ENCODE data around the gene RBM44.

RBM44 gene

DNA sequence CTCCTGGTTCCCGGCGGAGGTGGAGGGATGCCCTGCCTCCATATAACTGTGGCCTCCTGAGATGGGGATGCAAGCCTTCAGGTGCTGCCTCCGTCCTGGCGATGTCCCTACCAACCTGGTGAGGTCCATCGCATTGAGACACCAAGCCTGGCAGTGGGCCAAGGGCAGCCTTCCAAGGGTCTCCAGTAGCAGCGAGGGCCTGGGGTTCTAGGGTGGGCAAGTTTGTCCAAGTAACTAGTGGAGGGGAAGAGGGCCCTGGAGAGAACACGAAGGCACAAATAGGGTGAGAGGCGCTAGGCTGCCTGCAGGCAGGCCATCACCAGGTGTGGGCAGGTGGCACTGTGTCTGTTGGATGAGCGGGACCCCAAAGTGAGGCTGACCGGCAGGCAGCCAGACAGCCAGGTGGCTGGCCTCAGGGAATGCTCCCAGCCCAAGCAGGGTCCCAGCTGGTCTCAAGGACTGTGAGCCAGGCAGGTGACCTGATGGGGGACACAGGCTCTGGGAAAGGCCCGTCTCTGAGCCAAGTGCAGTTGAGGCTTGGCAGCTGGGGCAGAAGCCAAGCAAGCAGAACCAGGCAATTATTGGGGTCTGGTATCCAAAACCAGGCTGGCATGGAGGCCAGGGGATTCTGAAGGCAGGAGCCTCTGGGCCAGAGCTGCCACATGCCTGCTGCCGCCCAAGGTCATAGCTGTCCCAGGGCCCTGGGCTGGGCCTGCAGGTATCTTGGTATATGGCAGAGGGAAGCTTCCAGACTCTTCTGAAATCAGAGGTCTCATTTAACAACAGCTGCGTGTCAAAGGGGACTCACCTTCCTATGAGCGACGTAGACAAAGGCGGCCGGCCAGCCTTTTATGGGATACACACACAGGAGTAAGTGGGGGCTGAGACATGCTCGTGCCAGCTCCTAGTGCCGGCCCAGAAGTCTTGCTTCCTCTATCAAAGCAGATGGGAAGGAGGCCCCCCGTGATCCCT, 84.2 kb downstream of the RBM44 start:
- no peak for DNase-seq (ENCODE audit: low read depth)
- TF ChIP-seq, protein P1, sequence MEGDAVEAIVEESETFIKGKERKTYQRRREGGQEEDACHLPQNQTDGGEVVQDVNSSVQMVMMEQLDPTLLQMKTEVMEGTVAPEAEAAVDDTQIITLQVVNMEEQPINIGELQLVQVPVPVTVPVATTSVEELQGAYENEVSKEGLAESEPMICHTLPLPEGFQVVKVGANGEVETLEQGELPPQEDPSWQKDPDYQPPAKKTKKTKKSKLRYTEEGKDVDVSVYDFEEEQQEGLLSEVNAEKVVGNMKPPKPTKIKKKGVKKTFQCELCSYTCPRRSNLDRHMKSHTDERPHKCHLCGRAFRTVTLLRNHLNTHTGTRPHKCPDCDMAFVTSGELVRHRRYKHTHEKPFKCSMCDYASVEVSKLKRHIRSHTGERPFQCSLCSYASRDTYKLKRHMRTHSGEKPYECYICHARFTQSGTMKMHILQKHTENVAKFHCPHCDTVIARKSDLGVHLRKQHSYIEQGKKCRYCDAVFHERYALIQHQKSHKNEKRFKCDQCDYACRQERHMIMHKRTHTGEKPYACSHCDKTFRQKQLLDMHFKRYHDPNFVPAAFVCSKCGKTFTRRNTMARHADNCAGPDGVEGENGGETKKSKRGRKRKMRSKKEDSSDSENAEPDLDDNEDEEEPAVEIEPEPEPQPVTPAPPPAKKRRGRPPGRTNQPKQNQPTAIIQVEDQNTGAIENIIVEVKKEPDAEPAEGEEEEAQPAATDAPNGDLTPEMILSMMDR (IDR thresholded peaks at IDR 0.05; ENCODE audit: low read depth, low read length, missing control alignments): no peak
- no peak overlapping the region for H3K4me3 ChIP-seq (ENCODE audit: low read depth, low read length)

DNA sequence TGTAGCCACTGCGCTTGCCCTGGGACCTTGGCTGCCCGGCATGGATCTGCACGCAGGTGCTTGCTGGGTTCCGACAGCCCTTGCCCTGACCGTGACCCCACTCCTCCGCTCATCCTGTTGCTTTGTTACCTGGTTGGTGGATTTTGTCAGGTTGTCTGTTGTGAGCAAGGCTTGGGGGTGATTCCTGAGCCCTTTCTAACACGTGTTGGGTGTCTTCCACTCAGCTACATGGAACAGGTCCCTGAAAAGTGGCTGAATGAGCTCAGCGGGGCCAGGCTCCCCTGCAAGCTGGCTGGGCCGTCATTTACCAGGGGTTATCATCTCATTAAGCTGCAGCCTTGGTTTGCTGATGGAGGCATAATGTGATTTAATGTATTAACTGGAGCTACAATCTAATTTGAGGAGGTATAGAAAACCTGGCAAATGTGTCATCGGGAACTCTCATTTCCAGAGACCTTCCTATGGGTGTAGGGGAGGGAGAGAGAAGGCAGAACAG, 85.4 kb downstream of the RBM44 start:
- TF ChIP-seq, protein P1 (IDR thresholded peaks at IDR 0.05; ENCODE audit: low read depth, low read length, missing control alignments): no peak
- DNase-seq (ENCODE audit: low read depth): no peak
- no peak overlapping the region for H3K4me3 ChIP-seq (ENCODE audit: low read depth, low read length)

DNA sequence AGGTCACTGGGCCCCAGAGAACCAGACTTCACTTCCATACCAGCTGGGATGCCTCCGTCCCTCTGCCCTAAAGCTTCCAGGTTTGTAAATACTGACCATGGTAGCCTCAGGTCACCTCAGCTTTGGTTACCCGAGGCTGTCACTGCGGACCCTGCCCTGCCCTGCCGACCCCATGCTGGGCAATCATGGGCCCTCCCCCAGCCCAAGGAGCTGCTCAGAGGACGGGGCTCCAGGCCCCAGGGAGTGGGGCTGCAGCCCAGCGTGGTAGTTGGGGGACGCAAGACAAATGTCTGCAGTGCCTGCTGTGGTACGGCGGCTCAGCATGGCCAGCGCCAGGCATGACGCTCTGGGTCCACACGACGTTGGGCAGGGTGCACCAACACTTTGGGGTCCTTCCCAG, 86.1 kb downstream of the RBM44 start:
- TF ChIP-seq, protein P1 (IDR thresholded peaks at IDR 0.05; ENCODE audit: low read depth, low read length, missing control alignments): no peak
- no peak for DNase-seq (ENCODE audit: low read depth)
- no peak overlapping the region for H3K4me3 ChIP-seq (ENCODE audit: low read depth, low read length)

DNA sequence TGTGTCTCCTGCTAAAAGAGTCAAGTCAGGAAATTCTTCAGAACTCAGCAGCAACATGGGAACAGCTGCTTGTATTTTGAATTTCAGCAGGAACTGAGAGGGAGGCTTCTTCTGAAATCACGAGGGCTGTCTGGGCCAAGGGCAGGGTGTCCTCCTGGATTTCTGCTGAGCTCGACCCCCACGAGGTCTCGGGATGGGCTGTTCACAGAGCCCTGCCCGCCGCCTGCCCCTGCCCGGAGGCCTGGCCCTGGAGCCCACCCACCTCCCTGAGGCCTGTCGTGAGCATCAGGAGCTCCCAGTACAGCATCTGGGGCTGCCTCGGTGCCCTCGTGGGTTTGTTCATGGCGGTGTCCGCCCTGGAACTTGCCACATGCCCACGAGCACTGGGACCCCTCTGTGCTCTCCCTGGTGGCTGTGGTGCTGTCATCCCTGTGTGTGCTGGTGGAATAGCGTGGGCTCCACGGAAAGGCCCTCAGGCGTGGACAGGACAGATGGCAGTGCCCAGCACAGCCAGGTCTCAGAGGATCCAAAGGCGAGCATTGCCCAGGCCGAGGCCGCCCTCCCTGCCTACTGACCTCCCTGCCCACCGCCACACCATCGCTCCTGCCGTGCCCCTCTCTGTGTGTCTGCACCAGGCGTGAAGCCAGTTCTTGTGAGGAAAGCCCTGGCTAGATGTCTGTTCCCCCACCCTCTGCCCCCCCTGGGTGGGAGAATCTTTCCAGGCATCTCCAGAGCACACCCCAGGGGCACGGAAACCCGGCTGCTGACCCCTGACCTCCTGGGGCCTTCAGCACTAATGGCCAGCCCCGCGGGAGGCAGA, 86.7 kb downstream of the RBM44 start:
- DNase-seq (ENCODE audit: low read depth): no peak
- H3K4me3 ChIP-seq (ENCODE audit: low read depth, low read length): no peak overlapping the region
- TF ChIP-seq, protein P1 (IDR thresholded peaks at IDR 0.05; ENCODE audit: low read depth, low read length, missing control alignments): no peak

DNA sequence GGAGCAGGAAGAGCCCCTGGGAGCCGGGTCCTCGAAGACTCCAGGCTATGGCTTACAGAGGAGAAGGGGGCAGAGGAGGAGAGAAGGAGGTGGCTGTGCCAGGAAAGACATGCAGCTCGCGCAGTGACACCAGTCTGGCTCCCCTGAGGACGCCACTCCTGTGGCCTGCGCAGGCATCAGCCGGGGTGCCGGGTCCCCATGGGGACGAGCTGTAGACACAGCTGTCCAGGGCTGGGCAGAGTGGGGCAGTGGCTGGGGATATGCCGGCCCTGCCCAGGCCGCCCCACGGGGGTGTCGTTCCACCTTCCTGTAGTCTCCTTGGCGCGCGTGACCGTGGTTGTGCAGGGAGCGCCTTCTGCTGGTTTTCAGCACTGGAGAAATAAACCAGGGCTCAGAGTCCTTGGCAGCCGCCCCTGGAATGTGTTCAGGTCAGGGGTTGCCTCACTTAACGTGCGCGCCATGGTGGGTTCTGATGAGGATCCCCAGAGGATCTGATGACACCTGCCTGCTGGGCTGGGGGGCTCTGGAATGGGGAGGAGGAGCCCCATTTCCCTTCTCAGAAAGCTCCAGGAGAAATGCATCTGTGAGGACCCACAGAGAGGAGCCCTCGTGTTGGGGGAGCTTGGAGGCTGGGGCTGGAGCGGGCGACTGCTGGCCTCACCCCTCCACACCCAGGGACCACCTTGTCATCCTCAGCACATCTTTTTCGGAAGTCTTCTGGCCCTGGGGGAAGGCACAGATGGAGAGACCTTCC, 87.5 kb downstream of the RBM44 start:
- DNase-seq (ENCODE audit: low read depth): no peak
- TF ChIP-seq, protein P1 (IDR thresholded peaks at IDR 0.05; ENCODE audit: low read depth, low read length, missing control alignments): no peak

DNA sequence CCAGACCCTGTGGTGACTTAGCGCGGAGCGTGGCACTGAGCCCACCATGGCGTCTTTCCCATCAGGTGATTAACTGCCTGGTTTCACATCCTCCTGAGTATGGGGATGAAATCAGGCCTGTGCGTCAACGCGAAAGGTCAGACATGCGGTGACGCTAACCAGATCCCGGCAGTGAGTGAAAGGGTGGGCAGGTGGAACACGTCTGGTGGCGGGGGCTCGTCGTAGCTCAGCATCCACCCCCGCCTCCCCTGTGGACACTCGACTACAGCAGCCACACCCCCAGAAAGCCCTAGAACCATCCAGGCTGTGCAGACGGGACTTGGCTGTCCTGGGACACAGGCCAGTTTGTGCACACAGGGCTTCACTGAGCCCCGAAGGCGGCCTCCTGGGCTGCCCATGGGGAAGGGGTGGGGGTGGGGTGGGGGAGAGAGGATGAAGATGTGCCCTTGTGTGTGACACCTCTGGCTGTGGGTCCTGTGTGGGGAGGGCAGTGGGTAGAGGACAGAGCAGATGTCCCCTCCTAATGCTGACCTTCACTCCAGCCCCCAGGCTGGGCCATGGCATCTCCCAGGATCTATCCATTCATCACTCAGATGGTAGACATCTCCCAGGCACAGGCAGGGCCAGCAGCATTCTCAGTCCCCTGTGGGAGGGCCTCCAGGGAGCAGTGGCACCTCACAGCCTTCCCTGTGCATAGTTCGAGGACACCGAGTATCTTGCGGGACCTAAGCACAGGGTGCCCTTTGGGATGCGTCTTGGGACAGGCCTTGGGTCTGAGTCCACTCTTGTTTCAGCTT, 88.3 kb downstream of the RBM44 start:
- no peak overlapping the region for H3K4me3 ChIP-seq (ENCODE audit: low read depth, low read length)
- TF ChIP-seq, protein P1 (IDR thresholded peaks at IDR 0.05; ENCODE audit: low read depth, low read length, missing control alignments): no peak
- DNase-seq (ENCODE audit: low read depth): no peak

More for the DNA sequence above, 87.5 kb downstream of the RBM44 start:
- H3K4me3 ChIP-seq (ENCODE audit: low read depth, low read length): no peak overlapping the region
